ENCODE data around the gene COL25A1. TPM values are rescaled to one million over a fixed set of nuclear protein-coding genes. Genes with fewer than 3 reads are reported as not detected.

The COL25A1 gene
- total and polyA plus RNA-seq, 5 donors from 2014 or later: 0.19 TPM; not detected in 4

DNA sequence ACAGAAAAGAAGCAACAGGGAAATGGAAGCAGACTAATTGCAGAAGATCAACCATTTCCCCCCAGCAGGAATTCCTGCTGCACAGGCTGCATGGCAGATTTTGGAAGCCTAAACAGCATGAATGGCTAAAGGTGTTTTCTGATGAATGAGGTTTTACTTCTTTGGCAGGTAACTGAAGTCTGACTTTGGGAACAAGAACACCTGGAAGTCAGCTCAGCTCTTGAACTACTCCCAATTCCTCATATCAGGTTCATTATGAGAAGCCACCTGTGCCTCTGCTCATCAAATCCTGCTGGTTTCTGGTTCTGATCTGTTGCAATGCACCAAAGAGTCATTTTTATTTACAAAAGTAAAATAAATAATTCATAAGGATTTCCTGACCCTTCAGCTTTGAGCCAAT is 139.0 kb downstream of the COL25A1 start:
- Mint-ChIP-seq H3K27me3 (no peaks in the 10 kb centered on the region), H3K4me3 (no peak overlapping the region), H3K4me1 (no peaks in the 10 kb centered on the region), H3K27ac (no peak overlapping the region), H3K9me3 (no peaks in the 10 kb centered on the region), H3K36me3 (no peaks in the 10 kb centered on the region)
- H3K27me3 ChIP-seq (ENCODE audit: control insufficient read depth, insufficient read depth, low read length): no peaks in the 10 kb centered on the region
- ATAC-seq (ENCODE audit: low read depth in 2 of 2) (no peak), DNase-seq (no peak)
- H3K4me3 ChIP-seq (ENCODE audit: low read depth, low read length): no peak overlapping the region
- H3K4me1 ChIP-seq (ENCODE audit: control insufficient read depth, insufficient read depth, low read length, poor library complexity, severe bottlenecking): no peaks in the 10 kb centered on the region
- no peaks in the 10 kb centered on the region for H3K9me3 ChIP-seq (ENCODE audit: control insufficient read depth in 2 of 2, low read length in 2 of 2)
- no peak overlapping the region for H3K27ac ChIP-seq (ENCODE audit: insufficient read depth, low read length, poor library complexity, severe bottlenecking)
- no peaks in the 10 kb centered on the region for H3K36me3 ChIP-seq (ENCODE audit: control insufficient read depth, insufficient read depth, low read length)

- no peaks in the 10 kb centered on the region for H3K9me3 ChIP-seq (ENCODE audit: control insufficient read depth in 2 of 2, low read length in 2 of 2)
- no peak for DNase-seq
- Mint-ChIP-seq H3K36me3 (no peaks in the 10 kb centered on the region), H3K4me3 (no peak overlapping the region), H3K4me1 (no peaks in the 10 kb centered on the region), H3K27ac (peak overlapping the region in 1 of 3 donors; percentile 4), H3K27me3 (no peaks in the 10 kb centered on the region), H3K9me3 (no peaks in the 10 kb centered on the region)
- no peak overlapping the region for H3K27ac ChIP-seq (ENCODE audit: insufficient read depth, low read length, poor library complexity, severe bottlenecking)
- no peak overlapping the region for H3K4me3 ChIP-seq (ENCODE audit: low read depth, low read length)
- H3K4me1 ChIP-seq (ENCODE audit: control insufficient read depth, insufficient read depth, low read length, poor library complexity, severe bottlenecking): no peaks in the 10 kb centered on the region
- H3K27me3 ChIP-seq (ENCODE audit: control insufficient read depth, insufficient read depth, low read length): no peaks in the 10 kb centered on the region
- no peak for ATAC-seq (ENCODE audit: low read depth in 2 of 2)
- H3K36me3 ChIP-seq (ENCODE audit: control insufficient read depth, insufficient read depth, low read length): no peaks in the 10 kb centered on the region
Observed at GRCh38 chr4:109162759-109163158, 139.7 kb downstream of the COL25A1 start.

DNA sequence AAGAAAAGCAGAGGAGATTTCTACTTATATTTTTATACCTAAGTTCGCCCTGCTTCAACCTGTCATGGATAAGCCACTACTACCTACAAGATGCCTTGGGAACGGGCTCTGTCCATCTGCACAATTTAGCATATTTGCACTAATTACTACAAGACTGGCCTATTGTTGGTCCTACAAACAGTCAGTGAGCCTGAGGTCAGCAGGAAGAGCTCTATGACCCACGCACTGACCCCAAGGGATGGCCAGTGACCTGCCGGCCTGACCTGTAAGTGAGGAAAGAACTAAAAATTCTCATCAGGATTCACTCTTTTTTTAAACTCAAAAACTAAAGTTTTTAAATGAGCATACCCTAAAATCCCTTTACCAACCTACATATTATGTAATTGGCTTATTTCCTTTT is 142.0 kb downstream of the COL25A1 start:
- no peak overlapping the region for H3K27ac ChIP-seq (ENCODE audit: insufficient read depth, low read length, poor library complexity, severe bottlenecking)
- Mint-ChIP-seq H3K27ac (no peak overlapping the region), H3K36me3 (no peaks in the 10 kb centered on the region), H3K9me3 (no peaks in the 10 kb centered on the region), H3K4me1 (no peaks in the 10 kb centered on the region), H3K4me3 (no peak overlapping the region), H3K27me3 (no peaks in the 10 kb centered on the region)
- H3K9me3 ChIP-seq (ENCODE audit: control insufficient read depth in 2 of 2, low read length in 2 of 2): no peaks in the 10 kb centered on the region
- no peak for DNase-seq
- no peak overlapping the region for H3K4me3 ChIP-seq (ENCODE audit: low read depth, low read length)
- ATAC-seq (ENCODE audit: low read depth in 2 of 2): no peak
- no peaks in the 10 kb centered on the region for H3K4me1 ChIP-seq (ENCODE audit: control insufficient read depth, insufficient read depth, low read length, poor library complexity, severe bottlenecking)
- H3K36me3 ChIP-seq (ENCODE audit: control insufficient read depth, insufficient read depth, low read length): no peaks in the 10 kb centered on the region
- no peaks in the 10 kb centered on the region for H3K27me3 ChIP-seq (ENCODE audit: control insufficient read depth, insufficient read depth, low read length)

DNA sequence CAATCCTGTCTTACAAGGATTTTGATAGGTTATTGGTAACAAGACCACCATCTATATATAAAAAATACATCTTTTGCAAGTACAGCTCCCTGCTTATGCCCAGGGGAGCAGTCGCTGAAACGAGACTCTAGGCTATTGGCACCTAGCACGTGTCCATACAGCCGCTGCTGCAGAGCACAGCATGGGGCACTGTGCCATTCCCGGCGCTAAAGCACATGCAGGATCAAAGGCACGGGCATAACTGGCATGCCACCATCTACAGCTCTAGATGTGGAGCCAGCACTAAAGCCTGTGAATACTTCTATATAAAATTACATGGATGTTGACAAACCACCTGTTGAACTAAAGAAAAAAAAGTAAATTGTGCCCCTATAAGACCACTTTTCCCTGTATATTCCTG is 144.8 kb downstream of the COL25A1 start:
- Histone ChIP-seq H3K27me3 (ENCODE audit: control insufficient read depth, insufficient read depth, low read length) (no peaks in the 10 kb centered on the region), H3K27ac (ENCODE audit: insufficient read depth, low read length, poor library complexity, severe bottlenecking) (no peak overlapping the region), H3K9me3 (ENCODE audit: control insufficient read depth in 2 of 2, low read length in 2 of 2) (no peaks in the 10 kb centered on the region), H3K4me3 (ENCODE audit: low read depth, low read length) (no peak overlapping the region), H3K36me3 (ENCODE audit: control insufficient read depth, insufficient read depth, low read length) (no peaks in the 10 kb centered on the region), H3K4me1 (ENCODE audit: control insufficient read depth, insufficient read depth, low read length, poor library complexity, severe bottlenecking) (no peaks in the 10 kb centered on the region)
- H3K9me3 Mint-ChIP-seq: peaks cover 0 to under 1% (median 0%) of the 10 kb centered on the region in 7 donors
- H3K27ac Mint-ChIP-seq: no peak overlapping the region
- no peak for DNase-seq
- no peak overlapping the region for H3K4me3 Mint-ChIP-seq
- ATAC-seq (ENCODE audit: low read depth in 2 of 2): no peak
- no peaks in the 10 kb centered on the region for H3K27me3 Mint-ChIP-seq
- H3K36me3 Mint-ChIP-seq: no peaks in the 10 kb centered on the region
- H3K4me1 Mint-ChIP-seq: no peaks in the 10 kb centered on the region

DNA sequence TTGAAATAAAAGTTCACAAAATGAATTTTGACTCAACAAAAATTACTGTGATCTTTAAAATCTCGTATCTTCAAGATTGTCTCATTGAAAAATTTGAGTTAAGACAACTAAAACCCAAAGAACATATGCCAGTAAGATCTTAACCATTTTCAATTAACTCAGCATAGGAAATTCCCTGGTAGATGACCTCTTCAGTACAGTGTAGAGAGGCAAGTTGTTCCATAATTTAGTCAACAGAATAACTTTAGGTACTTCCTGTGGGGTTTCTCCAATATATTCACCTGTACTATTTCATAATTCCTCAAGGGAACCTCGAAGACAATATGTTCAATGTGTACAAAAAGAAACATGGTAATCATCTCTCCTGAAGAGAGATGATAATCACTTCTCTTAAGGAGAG is 145.3 kb downstream of the COL25A1 start:
- Histone ChIP-seq H3K4me1 (ENCODE audit: control insufficient read depth, insufficient read depth, low read length, poor library complexity, severe bottlenecking) (no peaks in the 10 kb centered on the region), H3K27ac (ENCODE audit: insufficient read depth, low read length, poor library complexity, severe bottlenecking) (no peak overlapping the region), H3K27me3 (ENCODE audit: control insufficient read depth, insufficient read depth, low read length) (no peaks in the 10 kb centered on the region), H3K4me3 (ENCODE audit: low read depth, low read length) (no peak overlapping the region), H3K36me3 (ENCODE audit: control insufficient read depth, insufficient read depth, low read length) (no peaks in the 10 kb centered on the region), H3K9me3 (ENCODE audit: control insufficient read depth in 2 of 2, low read length in 2 of 2) (no peaks in the 10 kb centered on the region)
- Mint-ChIP-seq H3K4me3 (no peak overlapping the region), H3K27ac (no peak overlapping the region), H3K4me1 (no peaks in the 10 kb centered on the region), H3K27me3 (no peaks in the 10 kb centered on the region), H3K36me3 (no peaks in the 10 kb centered on the region), H3K9me3 (peaks cover 0 to 2% (median 0%) of the 10 kb centered on the region in 7 donors)
- ATAC-seq (ENCODE audit: low read depth in 2 of 2) (no peak), DNase-seq (no peak)

DNA sequence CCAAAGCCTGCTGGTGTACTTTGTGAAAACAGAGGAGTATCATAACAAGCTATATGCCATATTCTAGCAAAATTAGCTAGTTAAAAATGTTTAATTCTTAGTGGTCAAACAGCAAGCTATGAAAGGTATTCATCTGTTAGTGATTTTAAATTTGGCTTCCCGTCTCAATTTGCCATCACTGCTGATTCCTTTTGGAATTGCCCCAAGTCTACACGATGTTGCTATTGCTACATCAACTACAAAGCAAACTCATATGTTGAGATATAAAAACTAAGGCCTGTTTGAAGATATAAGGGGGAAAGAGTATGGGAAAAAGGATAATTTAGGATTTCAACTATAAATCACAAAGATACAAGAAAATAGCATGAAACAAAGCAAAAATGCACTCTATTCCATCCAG is 146.1 kb downstream of the COL25A1 start:
- Histone ChIP-seq H3K27me3 (ENCODE audit: control insufficient read depth, insufficient read depth, low read length) (no peaks in the 10 kb centered on the region), H3K27ac (ENCODE audit: insufficient read depth, low read length, poor library complexity, severe bottlenecking) (no peak overlapping the region), H3K9me3 (ENCODE audit: control insufficient read depth in 2 of 2, low read length in 2 of 2) (no peaks in the 10 kb centered on the region), H3K4me3 (ENCODE audit: low read depth, low read length) (no peak overlapping the region), H3K4me1 (ENCODE audit: control insufficient read depth, insufficient read depth, low read length, poor library complexity, severe bottlenecking) (no peaks in the 10 kb centered on the region), H3K36me3 (ENCODE audit: control insufficient read depth, insufficient read depth, low read length) (no peaks in the 10 kb centered on the region)
- Mint-ChIP-seq H3K4me1 (no peaks in the 10 kb centered on the region), H3K36me3 (no peaks in the 10 kb centered on the region), H3K4me3 (no peak overlapping the region), H3K27ac (no peak overlapping the region), H3K9me3 (peaks cover 0 to 2% (median 0%) of the 10 kb centered on the region in 7 donors), H3K27me3 (no peaks in the 10 kb centered on the region)
- DNase-seq (no peak), ATAC-seq (ENCODE audit: low read depth in 2 of 2) (no peak)

DNA sequence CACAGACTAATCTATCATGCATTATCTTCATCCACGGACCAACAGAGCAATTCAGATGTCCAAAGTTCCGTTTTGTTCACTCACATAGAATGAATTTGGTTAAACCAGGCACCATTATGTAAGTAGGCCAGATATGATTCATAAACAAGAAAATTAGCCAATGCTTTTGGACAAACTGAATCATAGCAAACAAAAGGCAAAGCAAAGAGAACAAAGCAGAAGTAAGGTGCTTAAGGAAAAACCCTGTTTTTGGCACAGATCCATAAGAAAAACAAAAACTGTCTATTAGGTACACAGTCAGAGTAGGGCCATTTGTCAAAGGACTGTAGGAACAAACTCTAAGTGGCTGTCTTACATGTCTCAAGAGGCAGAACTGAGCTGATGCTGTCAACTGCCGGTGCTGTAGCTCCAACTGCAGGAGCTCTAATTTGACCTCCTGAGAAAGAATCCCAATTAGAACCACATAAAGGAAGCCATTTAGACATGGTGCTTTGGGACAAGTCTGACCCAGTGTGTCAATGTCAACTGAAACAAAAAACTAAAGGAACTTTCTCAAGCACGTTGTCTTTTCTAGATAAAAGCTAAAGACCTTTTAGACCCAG is 146.7 kb downstream of the COL25A1 start:
- peaks cover 0 to 2% (median 0%) of the 10 kb centered on the region in 7 donors for H3K9me3 Mint-ChIP-seq
- DNase-seq (no peak), ATAC-seq (ENCODE audit: low read depth in 2 of 2) (no peak)
- no peaks in the 10 kb centered on the region for H3K36me3 Mint-ChIP-seq
- no peaks in the 10 kb centered on the region for H3K27me3 Mint-ChIP-seq
- H3K27ac ChIP-seq (ENCODE audit: insufficient read depth, low read length, poor library complexity, severe bottlenecking): no peak overlapping the region
- H3K27me3 ChIP-seq (ENCODE audit: control insufficient read depth, insufficient read depth, low read length): no peaks in the 10 kb centered on the region
- H3K27ac Mint-ChIP-seq: peak overlapping the region in 1 of 3 donors; percentile 45
- H3K4me3 Mint-ChIP-seq: no peak overlapping the region
- H3K9me3 ChIP-seq (ENCODE audit: control insufficient read depth in 2 of 2, low read length in 2 of 2): no peaks in the 10 kb centered on the region
- no peak overlapping the region for H3K4me3 ChIP-seq (ENCODE audit: low read depth, low read length)
- no peaks in the 10 kb centered on the region for H3K36me3 ChIP-seq (ENCODE audit: control insufficient read depth, insufficient read depth, low read length)
- H3K4me1 ChIP-seq (ENCODE audit: control insufficient read depth, insufficient read depth, low read length, poor library complexity, severe bottlenecking): no peaks in the 10 kb centered on the region
- no peaks in the 10 kb centered on the region for H3K4me1 Mint-ChIP-seq

- Histone ChIP-seq H3K36me3 (ENCODE audit: control insufficient read depth, insufficient read depth, low read length) (no peaks in the 10 kb centered on the region), H3K27ac (ENCODE audit: insufficient read depth, low read length, poor library complexity, severe bottlenecking) (no peak overlapping the region), H3K27me3 (ENCODE audit: control insufficient read depth, insufficient read depth, low read length) (no peaks in the 10 kb centered on the region), H3K4me3 (ENCODE audit: low read depth, low read length) (no peak overlapping the region), H3K9me3 (ENCODE audit: control insufficient read depth in 2 of 2, low read length in 2 of 2) (no peaks in the 10 kb centered on the region), H3K4me1 (ENCODE audit: control insufficient read depth, insufficient read depth, low read length, poor library complexity, severe bottlenecking) (no peaks in the 10 kb centered on the region)
- peaks cover 0 to 2% (median 0%) of the 10 kb centered on the region in 7 donors for H3K9me3 Mint-ChIP-seq
- ATAC-seq (ENCODE audit: low read depth in 2 of 2): no peak
- H3K4me3 Mint-ChIP-seq: no peak overlapping the region
- no peaks in the 10 kb centered on the region for H3K27me3 Mint-ChIP-seq
- no peak for DNase-seq
- no peaks in the 10 kb centered on the region for H3K36me3 Mint-ChIP-seq
- H3K4me1 Mint-ChIP-seq: no peaks in the 10 kb centered on the region
- no peak overlapping the region for H3K27ac Mint-ChIP-seq
Observed at GRCh38 chr4:109155084-109155483, 147.4 kb downstream of the COL25A1 start.

Measured in CD4-positive, CD25-positive, alpha-beta regulatory T cell (primary cell).